ENCODE data around the gene CALML3.

CALML3 gene

DNA sequence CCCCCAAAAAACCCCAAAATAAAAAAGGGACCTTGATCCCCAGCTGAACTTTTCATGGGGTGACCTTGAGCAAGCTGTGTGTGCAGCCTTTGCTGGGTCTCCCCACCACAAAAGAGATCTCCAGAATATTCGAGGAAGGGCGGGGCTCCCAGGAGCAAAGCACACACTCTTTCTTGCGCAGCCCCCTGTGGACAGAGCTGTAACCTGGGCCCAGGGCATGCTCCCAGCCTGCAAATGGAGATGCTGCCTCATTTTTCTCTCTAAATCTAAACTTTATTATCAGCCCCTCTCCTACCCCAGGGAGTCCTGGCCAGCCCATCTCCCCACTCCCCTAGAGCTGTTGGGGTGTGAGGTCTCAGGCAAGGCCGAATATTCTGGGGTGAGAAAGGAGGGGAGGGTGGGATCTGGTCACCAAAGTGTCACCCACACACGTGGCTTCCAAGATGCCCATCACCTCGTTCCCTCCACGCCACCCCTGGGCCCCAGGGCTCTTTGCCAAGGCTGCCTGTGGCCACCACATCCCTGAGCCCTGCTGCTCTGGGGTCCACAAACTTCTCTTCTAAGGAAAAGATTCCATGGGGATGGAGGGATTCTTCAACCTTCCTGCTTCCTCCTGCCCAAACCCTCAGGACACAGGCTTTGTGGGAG lies 1.7 kb upstream of the CALML3 start:
- in situ Hi-C loops (cut with HindIII; ENCODE audit: low sequenced_read_pairs) = no loop called here

DNA sequence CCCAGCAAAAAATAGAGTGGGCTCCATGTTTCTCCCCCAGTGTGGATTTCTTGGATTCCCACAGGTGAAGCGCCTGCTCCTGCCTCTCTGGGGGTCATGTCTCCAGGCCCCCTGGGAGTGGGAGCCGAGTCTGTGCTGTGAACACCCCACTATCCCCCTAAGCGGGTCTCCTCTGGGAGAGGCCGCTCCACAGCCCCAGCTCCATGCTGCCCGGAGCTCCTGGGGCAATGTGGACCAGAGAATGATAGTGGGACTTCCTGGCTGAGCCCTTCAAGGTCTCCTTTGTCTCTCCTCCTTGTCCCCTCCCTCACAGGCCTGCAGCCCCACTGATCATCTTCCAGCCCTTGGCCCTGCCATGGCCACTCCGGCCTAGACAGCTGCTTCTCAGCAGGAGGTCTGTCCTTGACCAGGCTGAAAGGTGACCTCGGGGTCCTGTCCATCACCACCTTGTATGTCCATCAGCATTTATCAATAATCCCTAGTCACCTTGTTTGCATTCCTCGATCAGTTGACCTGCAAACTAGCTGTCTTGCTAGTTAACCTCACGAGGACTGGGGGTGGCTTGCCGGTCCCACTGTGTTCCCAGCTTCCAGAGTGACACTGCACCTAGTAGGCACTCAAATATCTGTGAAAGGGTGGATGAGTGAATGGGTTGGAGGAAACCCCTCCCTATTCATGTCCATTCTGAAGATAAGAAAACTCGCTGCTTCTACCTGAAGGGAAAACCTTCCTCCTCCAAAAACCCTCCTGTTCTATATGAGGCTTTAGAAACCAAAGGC lies 776 bp upstream of the CALML3 start:
- in situ Hi-C loops (cut with HindIII; ENCODE audit: low sequenced_read_pairs) = no loop called here

DNA sequence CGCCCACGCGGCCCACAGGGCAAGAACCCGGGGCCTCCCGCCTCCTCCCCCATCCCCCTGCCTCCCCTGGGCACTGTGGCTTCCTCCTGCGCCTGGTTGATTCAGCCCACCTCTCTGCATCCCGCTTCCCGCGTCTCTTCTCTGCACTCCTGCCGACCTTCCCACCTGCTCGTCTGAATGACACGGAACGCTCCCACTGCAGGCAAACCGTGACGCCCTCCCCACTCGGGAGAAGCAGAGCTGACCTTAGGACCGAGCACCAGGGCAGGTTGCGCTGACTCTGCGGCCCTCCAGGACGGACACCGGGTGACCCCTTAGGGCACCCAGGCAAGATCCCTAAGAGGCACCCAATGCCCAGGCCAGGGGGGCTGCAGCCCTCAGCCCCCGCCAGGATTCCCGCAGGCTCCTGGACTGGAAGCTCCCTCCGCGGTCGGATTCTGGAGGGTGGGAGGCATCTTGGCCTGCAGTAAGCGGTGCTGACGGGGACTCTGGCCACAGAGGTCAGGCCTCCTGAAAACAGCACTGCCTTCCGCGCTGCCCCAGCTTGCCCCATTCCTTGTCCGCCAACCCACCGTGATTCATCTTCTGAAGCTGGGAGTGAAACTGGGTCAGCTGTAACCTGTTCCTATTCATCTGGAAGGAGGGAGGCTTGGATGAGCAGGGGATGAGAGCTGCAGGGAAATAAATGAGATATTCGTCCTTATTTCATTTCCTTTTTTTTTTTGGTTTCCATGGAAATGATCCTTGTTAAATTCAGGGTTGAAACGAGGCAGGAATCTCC lies 990 bp downstream of the CALML3 start:
- in situ Hi-C loops (cut with HindIII; ENCODE audit: low sequenced_read_pairs) = no loop called here

DNA sequence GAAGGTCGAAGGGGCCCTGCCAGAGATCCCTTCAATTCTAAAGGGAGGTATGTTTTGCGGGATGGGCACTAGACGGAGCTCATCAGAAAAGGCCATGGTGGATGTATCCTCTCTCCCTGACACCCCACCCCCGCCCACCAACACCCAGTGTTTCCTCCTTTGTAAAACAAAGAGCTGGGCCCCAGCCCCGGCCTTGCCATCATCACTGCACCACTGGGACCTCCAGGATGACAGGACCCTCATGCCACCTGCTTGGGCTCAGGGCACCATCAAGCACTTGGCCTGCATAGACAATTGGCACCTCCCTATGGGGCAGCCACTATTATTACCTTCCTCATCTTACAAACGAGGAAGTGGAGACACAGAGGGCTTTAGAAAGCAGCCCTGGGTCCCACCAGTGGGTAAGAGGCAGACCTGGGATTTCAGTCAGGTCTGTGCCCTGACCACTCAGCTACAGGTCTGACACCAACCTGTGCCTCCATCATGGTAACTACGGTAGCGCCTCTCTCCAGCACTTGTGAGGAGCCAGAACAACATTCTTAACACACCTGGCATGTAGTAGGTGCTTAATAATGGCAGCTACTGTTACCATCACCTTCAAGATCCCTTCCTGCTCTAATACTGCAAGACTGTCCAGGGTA lies 2.0 kb downstream of the CALML3 start:
- in situ Hi-C loops (cut with HindIII; ENCODE audit: low sequenced_read_pairs) = no loop called here

DNA sequence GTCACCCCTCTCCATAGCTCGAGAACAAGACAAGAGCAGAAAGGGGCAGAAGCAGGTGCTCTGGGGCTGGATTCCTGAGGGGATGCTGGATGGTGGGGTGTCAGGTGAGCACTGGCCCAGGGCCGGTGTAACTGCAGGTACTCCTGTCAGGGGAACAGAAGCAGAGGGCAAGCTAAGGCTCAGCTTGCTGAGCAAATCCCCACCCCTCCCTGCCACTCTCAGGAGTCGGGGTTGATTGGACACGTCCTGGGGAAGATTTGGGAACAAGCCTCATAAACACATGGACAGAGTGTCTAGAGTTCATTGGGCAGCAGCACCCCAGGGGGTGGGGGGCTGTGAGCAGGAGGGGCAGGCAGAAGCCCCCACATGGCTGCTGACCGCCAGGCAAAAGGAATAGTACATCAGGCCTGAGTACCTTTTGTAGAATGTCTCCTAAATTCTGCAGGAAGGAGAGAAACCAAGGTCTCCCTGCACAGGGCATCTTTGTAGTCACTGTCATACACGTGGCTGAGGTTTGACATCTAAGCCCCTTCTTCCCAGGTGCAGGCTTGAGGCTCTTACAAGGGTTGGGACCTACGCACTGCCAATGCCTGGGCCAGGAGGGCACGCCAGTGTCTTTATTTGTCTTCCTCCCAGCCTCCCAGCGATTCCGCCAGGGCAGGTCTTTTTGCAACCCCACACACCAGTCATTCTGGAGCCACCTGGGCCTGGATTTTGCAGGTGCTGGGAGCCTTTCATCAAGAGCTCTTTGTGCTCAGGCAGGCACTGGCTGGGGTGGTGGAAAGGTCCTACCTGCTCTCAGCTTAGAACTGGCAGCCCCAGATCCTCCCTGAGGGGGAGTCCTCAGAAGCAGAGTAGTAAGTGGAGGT lies 2.8 kb downstream of the CALML3 start:
- in situ Hi-C loops (cut with HindIII; ENCODE audit: low sequenced_read_pairs) = no loop called here

DNA sequence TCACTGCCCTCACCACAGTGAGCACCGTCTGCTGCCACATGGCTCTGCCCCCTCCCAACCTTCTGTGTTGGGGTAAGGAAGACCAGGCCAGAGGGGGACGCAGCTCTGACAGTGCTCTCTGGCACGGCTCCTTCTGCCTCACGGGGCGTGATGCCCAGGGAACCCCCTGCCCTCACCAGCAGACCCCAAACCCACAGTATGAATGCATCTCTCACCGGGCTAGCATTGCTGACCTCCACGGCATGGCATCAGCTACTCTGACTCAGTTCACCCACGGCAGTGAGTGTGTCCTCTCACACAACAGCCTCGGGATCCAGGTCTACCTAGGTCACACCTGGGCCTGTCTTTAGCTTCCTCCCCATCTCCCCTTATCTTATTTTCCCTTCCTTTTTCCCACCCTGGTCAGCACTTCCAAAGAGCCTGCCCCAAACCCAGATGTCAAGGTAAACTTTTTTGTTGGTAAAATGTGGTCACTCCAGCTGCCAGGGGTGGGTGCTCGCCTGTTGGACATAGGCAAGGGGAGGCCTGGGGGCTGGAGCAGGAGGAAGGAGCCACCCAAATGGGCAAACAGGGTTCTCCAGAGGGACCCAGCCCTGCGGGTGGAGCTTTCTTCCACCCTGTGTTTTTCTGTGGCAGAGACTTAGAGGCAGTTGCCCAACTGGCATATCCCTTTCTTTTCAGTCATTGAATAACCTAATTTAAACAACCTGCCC lies 4.4 kb downstream of the CALML3 start:
- in situ Hi-C loops (cut with HindIII; ENCODE audit: low sequenced_read_pairs) = no loop called here

DNA sequence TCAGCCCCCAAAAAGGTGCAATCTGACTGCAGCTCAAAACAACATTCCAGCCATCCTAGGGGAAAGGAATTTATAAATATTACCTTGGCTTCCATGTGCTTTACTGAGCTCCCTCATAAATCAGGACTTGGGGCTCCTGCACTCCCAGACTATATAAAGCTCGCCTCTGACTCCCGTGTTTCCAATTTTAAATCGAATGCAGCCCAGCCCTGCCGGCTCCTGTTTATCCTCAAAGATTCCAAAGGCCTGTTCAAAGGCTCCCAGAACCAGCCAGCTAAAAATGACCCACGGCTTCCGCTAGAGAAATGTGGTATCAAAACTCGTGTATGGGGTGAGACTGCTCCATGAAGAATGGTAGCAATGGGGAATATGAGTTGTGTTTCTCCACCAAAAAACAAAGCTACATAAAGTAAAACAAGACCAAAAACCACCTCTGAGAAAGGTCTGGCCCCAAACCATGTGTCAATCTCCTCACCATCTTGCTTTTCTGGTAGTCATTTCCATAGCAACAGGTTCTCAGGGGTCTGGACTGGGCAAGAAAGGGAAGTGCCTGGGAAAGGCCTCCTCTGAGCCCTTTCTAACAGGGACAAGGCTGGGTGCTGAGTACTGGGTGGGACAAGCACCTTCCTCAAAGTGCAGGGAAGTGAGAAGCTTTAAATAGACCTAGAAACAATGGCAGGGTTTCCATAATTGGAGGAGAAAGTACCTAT lies 5.1 kb downstream of the CALML3 start:
- in situ Hi-C loops (cut with HindIII; ENCODE audit: low sequenced_read_pairs) = no loop called here

DNA sequence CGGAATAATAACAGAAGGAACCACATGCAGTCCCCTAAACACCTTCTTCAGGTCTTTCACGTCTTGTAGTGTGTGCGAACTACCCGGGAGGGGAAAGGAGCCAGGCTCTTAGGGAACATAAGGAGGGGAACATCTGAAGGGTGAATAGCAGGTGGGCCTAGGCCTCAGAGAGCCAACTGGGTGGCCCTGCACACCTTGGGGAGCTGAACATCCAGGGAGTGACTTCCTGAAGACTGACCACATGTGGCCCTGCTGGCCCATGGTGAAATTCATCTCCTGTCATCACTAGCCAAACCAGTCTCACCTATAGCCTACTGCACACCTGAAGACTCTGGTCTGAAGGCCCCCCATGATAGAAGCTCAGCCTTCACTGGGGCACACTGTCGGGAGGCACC lies 5.6 kb downstream of the CALML3 start:
- in situ Hi-C loops (cut with HindIII; ENCODE audit: low sequenced_read_pairs) = no loop called here

DNA sequence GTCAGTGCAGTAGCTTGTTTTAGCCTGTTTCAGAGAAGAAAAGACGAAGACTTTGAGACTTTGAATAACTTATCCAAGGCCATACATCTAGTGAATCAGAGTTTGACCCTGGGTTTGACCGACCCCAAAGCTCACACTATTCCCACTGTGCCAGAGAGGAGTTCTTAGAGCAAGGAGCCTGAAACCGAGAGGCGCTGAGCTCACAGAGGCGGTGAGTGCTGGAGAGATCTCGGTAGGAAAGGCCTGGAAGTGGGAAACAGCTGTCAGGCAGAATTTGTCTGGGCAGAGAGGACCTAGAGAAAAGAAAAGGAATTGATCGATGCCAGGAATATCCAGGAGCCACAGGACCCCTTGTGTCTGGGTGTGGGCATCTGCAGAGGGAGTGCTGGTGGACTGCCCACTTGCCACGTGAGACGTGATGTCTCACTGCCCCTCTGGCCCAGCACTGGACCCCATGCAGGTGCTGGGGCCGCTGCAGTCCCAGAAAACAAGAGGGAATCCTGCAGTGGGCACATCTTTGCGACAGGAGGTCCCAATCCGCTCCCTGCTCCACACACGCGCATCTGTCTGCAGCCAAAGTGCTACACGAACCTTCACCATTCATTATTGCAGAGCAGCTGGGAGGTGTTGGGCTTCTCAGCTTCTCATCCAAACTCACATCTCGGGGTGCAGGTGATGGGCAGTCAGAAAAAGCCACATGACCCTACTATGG lies 6.2 kb downstream of the CALML3 start:
- in situ Hi-C loops (cut with HindIII; ENCODE audit: low sequenced_read_pairs) = no loop called here

DNA sequence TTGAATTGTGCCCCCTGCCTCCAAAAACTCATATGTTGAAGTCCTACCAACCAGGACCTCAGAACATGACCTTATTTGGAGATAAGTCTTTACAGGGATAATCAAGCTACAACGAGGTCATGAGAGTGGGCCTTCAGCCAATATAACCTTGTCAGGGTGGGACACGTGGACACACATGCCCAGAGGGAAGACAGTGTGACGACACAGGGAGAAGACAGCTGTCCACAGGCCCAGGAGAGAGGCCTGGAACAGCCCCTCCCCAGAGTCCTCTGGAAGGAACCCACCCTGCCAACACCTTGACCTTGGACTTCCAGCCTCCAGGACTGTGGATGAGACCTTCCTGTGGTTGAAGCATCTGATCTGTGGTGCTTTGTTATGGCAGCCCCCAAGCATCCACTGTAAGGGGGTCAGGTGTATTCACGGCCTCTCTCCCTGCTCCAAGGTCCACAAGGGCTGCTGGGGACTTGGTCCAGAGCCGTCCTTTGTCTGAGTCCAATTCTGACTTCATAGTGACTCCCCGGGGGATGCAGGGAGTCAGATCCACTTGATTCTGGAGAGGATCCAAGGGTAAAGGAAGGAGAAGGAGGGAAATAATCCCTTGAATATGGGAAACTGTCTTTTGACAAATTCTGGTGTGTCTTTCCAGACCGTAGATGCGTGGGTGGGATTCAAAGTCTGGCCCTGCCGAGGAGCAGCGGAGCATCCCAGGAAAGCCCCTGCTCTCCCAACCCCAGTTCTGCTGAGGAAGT lies 7.0 kb downstream of the CALML3 start:
- in situ Hi-C loops (cut with HindIII; ENCODE audit: low sequenced_read_pairs) = no loop called here

DNA sequence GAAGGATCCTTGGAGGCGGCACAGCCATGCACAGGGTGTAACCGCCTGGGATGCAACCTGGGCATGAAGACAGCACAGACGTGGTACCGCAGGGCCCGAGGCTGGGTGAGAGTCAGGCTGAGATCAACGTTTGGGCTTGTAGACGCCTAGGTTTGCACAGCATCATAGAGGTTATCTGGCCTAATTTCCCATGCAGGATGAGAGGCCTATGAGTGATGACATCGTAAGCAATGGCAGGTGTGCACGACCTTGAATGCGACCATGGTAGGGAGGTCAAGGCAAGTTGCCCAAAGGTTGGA lies 7.5 kb downstream of the CALML3 start:
- in situ Hi-C loops (cut with HindIII; ENCODE audit: low sequenced_read_pairs) = no loop called here

DNA sequence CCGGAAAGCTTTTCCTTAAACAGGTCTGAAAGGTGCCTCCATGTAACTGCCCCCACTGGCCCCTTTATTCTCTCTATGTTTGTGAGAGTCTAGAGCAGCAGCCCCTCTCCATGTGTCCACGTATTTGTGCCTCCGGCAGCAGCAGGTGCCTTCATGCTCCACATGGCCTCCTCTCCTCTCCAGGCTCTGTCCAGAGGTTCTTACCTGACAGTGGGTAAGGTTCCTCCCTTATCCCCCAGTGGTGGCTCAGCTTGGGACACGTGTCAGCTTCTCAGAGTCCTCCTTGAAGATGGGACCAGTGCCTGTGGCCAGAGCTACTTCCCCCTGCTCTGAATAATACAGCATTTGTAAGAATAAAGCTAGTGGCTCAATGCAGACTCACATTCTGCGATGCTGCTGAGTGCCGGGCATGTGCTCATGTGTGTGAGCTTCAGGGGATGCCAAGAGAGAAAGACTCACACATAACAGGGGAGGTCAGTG lies 7.9 kb downstream of the CALML3 start:
- in situ Hi-C loops (cut with HindIII; ENCODE audit: low sequenced_read_pairs) = no loop called here

DNA sequence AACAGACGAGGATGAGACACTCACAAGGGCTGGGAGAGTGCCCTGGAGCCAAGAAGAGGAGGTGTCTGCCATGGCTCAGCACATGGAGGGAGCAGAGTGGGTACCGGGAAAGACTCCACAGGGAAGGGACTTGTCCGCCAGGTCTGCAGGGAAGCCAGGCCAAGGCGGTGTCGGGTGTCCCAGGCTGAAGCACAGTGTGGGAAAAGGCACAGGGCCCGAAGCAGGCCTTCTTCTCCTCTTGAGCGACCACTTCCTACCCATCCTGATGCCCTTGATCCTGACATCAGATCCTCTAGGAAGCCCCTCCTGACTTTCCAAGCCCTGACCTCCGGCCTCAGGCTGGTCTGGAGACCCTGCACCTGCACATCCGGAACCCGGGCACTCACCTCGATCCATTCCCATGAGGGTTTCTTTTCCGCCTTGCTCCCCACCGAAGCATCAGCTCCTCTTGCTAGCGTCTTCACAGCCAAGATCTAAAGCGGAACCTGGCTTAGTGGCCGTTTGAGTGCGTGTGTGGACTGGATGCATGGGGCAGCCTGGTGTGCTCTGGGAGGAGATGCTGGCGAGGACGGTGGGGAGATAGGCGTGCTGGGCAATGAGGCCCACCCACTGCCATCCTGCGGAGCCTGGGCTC lies 8.5 kb downstream of the CALML3 start:
- in situ Hi-C loops (cut with HindIII; ENCODE audit: low sequenced_read_pairs) = no loop called here

DNA sequence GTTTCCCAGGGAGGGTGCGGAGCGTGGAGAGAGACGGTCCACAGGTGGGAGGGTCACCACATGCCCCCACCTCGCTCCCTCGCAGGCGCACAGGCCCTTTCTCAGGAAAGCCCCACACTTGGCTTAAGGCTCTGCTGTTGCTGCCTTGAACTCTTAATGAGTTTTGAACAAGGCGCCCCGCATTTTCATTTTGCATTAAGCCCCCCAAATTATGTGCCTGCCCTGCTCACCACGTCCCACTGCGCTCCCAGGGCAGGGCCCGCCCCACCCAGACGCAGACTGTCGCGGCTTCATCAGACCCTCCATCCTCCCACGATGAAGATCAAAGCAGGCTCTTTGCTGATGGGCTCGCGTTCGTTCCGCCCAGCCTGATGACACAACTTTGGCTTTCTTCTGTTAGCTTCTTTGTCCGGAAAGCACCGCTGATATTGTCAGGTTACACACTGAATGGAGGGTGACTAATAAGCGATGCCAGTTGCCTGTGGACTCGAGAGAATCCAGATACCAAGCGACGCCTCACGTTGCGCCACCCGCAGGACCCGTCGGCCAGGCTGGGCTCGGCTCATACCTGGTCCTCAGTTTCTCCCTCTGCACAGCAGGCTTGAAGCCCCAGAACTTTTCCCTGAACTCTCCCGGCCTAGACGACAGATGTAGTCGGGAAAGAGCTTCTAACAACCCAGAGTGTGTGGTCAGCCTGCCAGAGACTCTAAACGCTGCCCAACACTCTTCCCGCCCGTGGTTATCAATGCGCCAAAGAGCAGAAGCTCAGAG lies 9.5 kb downstream of the CALML3 start:
- in situ Hi-C loops (cut with HindIII; ENCODE audit: low sequenced_read_pairs) = no loop called here

DNA sequence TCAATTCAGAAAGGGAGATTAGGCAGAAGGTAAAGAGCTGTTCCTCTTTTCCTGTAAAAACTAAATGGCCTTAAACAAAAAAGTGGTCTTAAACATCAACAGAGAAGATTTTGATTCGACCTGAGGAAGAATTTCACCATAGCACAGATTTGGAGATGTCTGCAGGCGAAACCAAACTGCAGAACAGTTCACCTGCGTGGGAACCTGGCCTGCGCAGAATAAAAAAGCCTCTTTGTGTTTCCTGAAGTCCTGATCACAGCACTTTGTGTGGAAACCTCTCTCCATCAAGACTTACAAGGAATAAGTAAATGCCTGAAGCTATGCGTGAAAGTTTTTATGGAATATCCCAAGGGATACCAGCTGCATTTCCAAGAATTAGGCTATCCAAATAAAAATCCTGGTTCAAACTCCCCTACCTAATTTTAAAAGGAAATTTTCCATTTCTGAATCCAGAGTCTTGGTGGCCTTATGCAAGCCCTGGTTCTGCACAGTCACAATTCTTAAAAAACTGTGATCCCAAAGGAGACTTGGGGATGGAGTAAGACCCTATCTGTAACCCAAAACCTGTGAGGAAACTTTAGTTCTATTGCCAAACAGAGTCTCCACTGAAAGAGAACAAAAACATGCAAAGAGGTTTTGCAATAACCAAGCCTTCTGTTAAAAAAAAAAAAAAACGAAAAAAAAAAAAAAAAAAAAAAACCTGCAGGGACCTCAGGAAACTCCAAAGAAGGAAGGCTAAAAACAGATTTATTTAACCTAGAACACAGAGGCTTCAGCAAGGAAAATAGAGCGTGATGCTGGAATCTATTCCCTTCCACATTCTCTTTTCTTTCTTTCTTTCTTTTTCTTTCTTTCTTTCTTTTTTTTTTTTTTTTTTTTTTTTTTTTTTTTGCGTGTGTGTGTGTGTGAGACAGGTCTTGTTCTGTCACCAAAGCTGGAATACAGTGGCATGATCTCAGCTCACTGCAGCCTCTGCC lies 10.4 kb downstream of the CALML3 start:
- in situ Hi-C loops (cut with HindIII; ENCODE audit: low sequenced_read_pairs) = no loop called here

Data from DLD1 (cell line).